Activated B cell treated with CpG ODN at 0.5 μM for 24 hours (primary cell): ENCODE results near the gene CRACR2A. TPM values are rescaled to one million over a fixed set of nuclear protein-coding genes. Genes with fewer than 3 reads are reported as not detected.

Source experiments
- ATAC-seq: fragments of 200-7000 bp; cut with Tn5 transposase; one replicate; pipeline ENCODE4 v1.10.0; 2021; ENCODE audit warnings: low read depth, mild to moderate bottlenecking, moderate library complexity
- CTCF ChIA-PET: fragments of 350-600 bp; sonication (Branson Sonifier 250); formaldehyde crosslinking; loops from one replicate; lab custom pipeline; 2021; ENCODE audit warnings: antibody characterized with exemption; lab: Charles Lee
- POLR2A ChIA-PET: fragments of 350-600 bp; sonication (Branson Sonifier 250); formaldehyde crosslinking; loops from one replicate; lab custom pipeline; 2021; ENCODE audit warnings: antibody characterized with exemption; lab: Charles Lee
- DNase-seq: peaks from one replicate; pipeline ENCODE4 v3.0.0; 2022
- H3K27ac Mint-ChIP-seq: one replicate; pipeline ENCODE4 v1.8.0; 2020; ENCODE audit warnings: mixed read lengths
- H3K27me3 Mint-ChIP-seq: one replicate; pipeline ENCODE4 v1.8.0; 2021; ENCODE audit warnings: mixed read lengths
- H3K36me3 Mint-ChIP-seq: one replicate; pipeline ENCODE4 v1.8.0; 2021; ENCODE audit warnings: low read depth, mixed read lengths
- H3K4me1 Mint-ChIP-seq: one replicate; pipeline ENCODE4 v1.8.0; 2021; ENCODE audit warnings: mixed read lengths
- H3K4me3 Mint-ChIP-seq: one replicate; pipeline ENCODE4 v1.8.0; 2020; ENCODE audit warnings: mild to moderate bottlenecking, mixed read lengths
- H3K9me3 Mint-ChIP-seq: one replicate; pipeline ENCODE4 v1.8.0; 2020; ENCODE audit warnings: mixed read lengths
- intact Hi-C: fragments of 100-400 bp; cut with micrococcal nuclease; formaldehyde crosslinking; loops from one replicate; pipeline ENCODE4 v1.15.1; 2024
- total RNA-seq: library from RNA; stranded (reverse); gene quantifications from 2 replicates; pipeline ENCODE4 v1.2.3, GENCODE V29; 2022
- TF ChIP-seq, protein P1 (sequence below): fragments of 200-600 bp; IDR thresholded peaks from one replicate; pipeline ENCODE4 v1.8.0; 2022; ENCODE audit warnings: antibody characterized with exemption, mild to moderate bottlenecking

Gene CRACR2A
- total RNA-seq, 1 donor from 2014 or later: 25.8 TPM

DNA sequence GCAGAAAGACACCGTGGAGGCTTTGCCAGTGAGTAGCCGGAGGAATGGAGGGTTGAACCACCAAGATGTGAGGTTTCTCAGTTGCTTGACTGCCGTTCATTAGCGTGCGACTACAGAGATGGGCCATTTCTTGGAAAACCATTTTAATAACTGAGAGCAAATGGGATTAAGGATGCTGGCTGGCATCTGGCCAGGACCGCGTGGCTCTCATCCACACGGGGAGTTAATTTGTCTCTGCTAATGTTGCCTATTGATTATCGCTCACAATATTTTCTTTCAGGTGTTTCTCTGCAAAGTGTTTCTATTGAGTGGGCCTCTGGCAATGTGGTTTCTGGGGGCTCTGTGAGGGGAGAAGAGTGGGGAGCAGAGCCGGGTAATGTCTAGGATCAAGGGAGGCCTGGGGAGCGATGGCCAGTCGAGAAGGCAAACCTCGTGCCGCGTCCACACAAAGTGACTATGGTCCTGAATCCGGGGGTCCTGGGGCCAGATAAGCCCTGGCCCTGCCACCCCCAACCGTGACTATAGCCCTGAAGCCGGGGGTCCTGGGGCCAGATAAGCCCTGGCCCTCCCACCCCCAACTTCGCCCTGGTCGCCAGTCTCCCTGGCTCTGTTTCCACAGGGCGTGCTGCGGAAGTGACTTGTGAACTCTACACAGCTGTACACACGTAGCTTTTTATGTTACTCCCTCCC lies 151.3 kb downstream of the CRACR2A start:
- Mint-ChIP-seq H3K4me3 (no peak overlapping the region), H3K27ac (no peak overlapping the region), H3K9me3 (no peaks in the 10 kb centered on the region), H3K4me1 (no peaks in the 10 kb centered on the region), H3K36me3 (no peaks in the 10 kb centered on the region), H3K27me3 (peaks cover 7% of the 10 kb centered on the region)
- POLR2A ChIA-PET: no interaction called here
- DNase-seq: no peak
- TF ChIP-seq, protein P1, sequence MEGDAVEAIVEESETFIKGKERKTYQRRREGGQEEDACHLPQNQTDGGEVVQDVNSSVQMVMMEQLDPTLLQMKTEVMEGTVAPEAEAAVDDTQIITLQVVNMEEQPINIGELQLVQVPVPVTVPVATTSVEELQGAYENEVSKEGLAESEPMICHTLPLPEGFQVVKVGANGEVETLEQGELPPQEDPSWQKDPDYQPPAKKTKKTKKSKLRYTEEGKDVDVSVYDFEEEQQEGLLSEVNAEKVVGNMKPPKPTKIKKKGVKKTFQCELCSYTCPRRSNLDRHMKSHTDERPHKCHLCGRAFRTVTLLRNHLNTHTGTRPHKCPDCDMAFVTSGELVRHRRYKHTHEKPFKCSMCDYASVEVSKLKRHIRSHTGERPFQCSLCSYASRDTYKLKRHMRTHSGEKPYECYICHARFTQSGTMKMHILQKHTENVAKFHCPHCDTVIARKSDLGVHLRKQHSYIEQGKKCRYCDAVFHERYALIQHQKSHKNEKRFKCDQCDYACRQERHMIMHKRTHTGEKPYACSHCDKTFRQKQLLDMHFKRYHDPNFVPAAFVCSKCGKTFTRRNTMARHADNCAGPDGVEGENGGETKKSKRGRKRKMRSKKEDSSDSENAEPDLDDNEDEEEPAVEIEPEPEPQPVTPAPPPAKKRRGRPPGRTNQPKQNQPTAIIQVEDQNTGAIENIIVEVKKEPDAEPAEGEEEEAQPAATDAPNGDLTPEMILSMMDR: no peak
- intact Hi-C loops: no loop called here
- ATAC-seq: no peak
- CTCF ChIA-PET: no interaction called here

DNA sequence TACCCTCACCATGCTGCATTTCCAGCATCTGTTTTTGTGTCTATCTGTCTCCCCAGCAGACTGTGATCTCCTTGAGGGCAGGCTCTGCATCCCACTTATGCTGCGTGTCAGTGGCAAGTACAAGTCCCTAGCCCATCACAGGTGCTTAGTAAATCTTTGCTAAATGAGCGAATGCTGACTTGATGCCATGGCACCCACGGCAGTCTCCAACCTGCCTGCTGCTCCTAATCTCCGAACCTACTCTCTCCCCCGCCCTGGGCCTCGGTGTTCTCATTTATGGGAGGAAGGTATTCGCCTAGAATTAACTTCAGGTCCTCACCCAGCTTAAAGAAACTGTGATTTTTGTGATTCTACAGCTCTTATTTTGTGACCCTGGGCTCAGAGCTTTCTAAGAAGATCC lies 152.0 kb downstream of the CRACR2A start:
- intact Hi-C loops: no loop called here
- Mint-ChIP-seq H3K27ac (no peak overlapping the region), H3K4me1 (no peaks in the 10 kb centered on the region)

DNA sequence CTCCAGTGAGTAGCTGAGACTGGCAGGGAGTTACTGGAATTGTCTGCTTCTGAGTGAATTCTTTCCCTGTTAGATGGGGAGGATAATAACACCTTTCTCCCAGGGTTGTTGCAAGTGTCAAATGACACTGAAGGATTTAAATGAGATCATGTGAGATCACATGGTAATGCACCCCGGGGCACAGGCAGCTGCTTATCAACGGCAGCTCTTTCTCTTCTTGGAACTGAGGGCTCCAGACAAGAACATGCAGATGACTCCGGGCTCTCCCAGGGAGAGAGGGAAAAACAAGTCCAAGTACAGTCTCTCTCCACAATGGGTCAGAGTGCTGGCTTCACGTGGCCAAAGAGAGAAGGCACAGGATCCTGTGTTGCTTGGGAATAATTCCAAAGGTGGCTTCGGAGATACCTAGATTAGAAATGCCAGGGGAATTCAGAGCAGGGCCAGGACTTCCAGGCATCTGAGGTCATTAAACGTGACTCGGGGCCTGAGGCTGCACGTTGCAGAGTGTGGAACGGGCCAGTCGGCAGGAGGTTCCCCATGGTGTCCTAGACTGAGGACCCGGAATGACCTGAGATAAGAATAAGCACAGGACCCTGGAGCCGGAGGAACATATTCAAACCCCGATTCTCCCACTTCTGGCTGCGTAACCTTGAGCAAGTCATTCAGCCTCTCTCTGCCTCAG lies 152.7 kb downstream of the CRACR2A start:
- no peak overlapping the region for H3K27ac Mint-ChIP-seq
- peaks cover 7% of the 10 kb centered on the region for H3K27me3 Mint-ChIP-seq
- no peak overlapping the region for H3K4me3 Mint-ChIP-seq
- no peaks in the 10 kb centered on the region for H3K9me3 Mint-ChIP-seq
- H3K4me1 Mint-ChIP-seq: no peaks in the 10 kb centered on the region
- CTCF ChIA-PET: no interaction called here
- no peak for DNase-seq
- intact Hi-C loops: no loop called here
- TF ChIP-seq, protein P1: no peak
- no peaks in the 10 kb centered on the region for H3K36me3 Mint-ChIP-seq
- no peak for ATAC-seq
- POLR2A ChIA-PET: no interaction called here

More for the DNA sequence above, 152.0 kb downstream of the CRACR2A start:
- Mint-ChIP-seq H3K9me3 (no peaks in the 10 kb centered on the region), H3K36me3 (no peaks in the 10 kb centered on the region), H3K4me3 (no peak overlapping the region), H3K27me3 (peaks cover 7% of the 10 kb centered on the region)
- TF ChIP-seq, protein P1: no peak
- POLR2A ChIA-PET: no interaction called here
- ATAC-seq (no peak), DNase-seq (no peak)
- CTCF ChIA-PET: no interaction called here

DNA sequence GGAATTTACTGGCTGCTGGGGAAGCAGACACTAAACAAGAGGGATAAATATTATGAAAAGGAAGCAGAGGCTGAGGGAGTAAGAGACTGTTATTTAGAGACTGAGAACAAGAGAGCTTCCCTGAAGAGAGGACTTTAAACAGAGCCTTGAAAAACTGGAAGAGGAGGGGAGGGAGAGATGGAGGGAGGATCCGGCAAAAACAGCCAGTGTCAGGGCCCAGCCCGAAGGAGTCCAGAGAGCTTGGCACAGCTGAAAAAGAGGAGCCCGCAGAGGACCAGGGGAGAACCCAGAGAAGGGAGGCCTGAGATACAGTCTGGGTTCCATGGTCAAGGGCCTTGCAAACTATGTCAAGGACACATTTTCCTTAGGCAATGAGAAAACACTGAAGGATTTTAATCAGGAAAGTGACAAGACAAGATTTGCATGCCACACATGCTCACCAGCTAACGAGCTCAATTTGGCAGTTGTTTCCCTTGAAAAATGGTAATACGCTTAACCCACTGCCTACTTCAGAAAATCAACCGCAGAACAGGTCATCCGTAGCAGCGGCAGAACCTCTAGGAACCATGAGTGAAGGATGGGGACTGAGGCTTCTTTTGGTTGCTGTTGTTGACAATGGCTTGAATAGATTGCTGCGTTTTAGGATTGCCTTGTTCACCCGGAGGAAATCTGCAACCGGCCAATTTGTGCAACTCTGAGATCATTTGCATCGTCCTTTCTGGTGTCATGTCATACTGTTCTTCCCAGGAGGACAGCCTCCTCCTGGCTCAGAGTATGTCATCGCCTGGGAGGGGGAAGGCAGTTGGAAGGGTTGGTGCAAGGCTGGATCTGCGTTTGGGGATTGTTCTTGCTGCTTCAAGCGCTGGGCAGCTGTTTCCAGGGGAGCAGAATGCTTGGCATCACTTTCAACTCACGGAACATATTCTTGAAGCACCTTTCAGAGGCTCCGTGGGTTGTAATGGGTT lies 153.7 kb downstream of the CRACR2A start:
- TF ChIP-seq, protein P1: no peak
- Mint-ChIP-seq H3K27ac (no peak overlapping the region), H3K27me3 (peaks cover 7% of the 10 kb centered on the region), H3K4me3 (no peak overlapping the region), H3K4me1 (no peaks in the 10 kb centered on the region), H3K9me3 (no peaks in the 10 kb centered on the region), H3K36me3 (no peaks in the 10 kb centered on the region)
- intact Hi-C loops: no loop called here
- DNase-seq (no peak), ATAC-seq (no peak)
- ChIA-PET POLR2A (no interaction called here), CTCF (no interaction called here)
